Gastroesophageal sphincter (tissue), 2 donors: ENCODE results near the gene ANXA7.

Experiments
- POLR2A ChIP-seq, 2 donors: fragments of 450-650 bp; IDR thresholded peaks; one replicate each; pipeline ENCODE4 v1.6.1; 2017; ENCODE audit warnings: antibody characterized with exemption in 2 of 2, mild to moderate bottlenecking in 2 of 2, moderate library complexity in 1 of 2
- POLR2AphosphoS5 ChIP-seq: sonication (generic); formaldehyde crosslinking; IDR thresholded peaks from one replicate; pipeline ENCODE4 v1.6.1; 2017; ENCODE audit warnings: antibody characterized with exemption

DNA sequence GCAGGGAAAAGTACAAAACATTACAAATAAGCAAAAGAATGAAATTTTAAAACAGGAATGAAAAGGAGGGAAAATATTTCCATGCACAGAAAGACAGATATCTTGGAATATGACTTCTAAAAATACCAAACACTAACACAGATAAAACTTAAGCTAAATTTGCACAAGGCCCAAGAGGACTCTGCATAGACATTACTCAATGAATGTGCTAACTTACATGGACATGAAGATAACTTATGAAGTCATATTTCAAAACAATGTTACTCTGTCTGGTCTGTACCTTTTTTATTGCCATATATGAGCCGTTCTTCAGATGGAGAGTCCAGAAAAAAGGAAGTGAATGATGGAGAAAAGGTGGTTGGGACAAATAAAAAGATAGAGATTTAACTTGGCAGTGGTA, 34.5 kb upstream of the ANXA7 start:
- no peak for TF ChIP-seq POLR2AphosphoS5
- TF ChIP-seq POLR2A (IDR thresholded peaks at IDR 0.05): no peak
